GM10266 (cell line): ENCODE data around the gene NDUFB11.

Experiments
- DNase-seq: peaks from one replicate; pipeline ENCODE4 v3.0.0; 2012; ENCODE audit errors: extremely low spot score
- TF ChIP-seq, protein P1 (sequence below): IDR thresholded peaks from 2 replicates; pipeline ENCODE4 v1.5.1; 2012; ENCODE audit warnings: mild to moderate bottlenecking, low read depth; ENCODE audit not compliant: control insufficient read depth, insufficient read depth; ENCODE audit errors: missing control alignments

The NDUFB11 gene

DNA sequence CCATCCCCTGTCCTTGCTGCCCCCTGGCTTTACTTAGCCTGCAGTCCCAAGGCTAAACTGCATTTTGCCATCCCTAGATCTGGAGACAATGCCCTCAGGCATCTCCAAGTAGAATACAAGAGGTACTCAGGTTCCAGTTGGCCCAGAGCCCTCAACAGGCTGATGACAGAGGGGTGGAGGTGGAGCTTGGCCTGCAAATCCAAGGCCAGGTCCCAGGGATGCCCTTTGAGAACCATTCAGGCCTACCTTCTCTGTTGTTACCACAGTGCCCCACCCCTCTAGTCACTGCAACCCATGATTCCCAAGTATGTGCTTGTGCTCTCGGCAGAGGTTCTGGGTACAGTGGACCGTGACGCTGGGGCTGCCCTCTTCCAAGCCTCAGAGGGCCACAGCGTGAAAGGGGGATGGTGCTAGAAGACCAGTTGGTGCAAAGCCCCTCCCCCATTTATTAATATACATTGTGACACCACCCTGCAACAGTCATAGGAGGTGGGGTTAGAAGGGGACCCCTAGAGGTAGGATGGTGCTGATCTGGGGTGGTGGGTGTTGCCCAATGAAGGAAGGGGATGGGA, 42.7 kb upstream of the NDUFB11 start:
- TF ChIP-seq, protein P1, sequence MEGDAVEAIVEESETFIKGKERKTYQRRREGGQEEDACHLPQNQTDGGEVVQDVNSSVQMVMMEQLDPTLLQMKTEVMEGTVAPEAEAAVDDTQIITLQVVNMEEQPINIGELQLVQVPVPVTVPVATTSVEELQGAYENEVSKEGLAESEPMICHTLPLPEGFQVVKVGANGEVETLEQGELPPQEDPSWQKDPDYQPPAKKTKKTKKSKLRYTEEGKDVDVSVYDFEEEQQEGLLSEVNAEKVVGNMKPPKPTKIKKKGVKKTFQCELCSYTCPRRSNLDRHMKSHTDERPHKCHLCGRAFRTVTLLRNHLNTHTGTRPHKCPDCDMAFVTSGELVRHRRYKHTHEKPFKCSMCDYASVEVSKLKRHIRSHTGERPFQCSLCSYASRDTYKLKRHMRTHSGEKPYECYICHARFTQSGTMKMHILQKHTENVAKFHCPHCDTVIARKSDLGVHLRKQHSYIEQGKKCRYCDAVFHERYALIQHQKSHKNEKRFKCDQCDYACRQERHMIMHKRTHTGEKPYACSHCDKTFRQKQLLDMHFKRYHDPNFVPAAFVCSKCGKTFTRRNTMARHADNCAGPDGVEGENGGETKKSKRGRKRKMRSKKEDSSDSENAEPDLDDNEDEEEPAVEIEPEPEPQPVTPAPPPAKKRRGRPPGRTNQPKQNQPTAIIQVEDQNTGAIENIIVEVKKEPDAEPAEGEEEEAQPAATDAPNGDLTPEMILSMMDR = no peak
- DNase-seq = no peak

DNA sequence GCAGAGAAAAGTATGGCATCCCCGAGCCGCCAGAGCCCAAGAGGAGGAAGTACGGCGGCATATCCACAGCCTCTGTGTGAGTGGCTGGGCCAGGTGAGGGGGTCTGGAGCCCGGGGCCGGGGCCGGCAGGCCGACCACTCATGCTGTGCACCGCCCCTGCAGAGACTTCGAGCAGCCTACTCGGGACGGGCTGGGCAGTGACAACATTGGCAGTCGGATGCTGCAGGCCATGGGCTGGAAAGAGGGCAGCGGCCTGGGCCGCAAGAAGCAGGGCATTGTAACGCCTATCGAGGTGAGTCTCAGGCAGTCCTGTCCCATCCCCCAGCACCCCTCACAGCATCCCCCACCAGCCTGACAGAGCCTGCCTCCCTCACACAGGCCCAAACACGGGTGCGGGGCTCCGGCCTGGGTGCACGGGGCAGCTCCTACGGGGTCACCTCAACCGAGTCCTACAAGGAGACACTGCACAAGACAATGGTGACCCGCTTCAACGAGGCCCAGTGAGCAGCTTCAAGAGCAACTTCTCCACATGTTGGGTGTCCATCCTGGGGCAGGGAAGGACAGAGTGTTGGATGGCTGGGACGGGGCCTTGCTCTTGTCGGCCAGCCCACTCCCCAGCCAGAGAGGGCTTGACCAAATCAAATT, 41.7 kb upstream of the NDUFB11 start:
- TF ChIP-seq, protein P1 = no peak
- DNase-seq = no peak

DNA sequence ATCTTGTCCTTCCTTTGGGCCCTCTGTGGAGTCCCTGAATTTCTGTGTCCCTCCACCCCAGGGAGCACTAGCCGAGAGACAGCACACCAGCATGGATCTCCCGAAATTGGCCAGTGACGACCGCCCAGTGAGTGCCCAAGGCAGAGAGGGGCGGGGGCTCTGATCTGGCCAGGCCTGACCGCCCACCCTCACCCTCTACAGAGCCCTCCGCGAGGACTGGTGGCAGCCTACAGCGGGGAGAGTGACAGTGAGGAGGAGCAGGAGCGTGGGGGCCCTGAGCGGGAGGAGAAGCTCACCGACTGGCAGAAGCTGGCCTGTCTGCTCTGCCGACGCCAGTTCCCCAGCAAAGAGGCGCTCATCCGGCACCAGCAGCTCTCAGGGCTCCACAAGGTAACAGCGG, 40.7 kb upstream of the NDUFB11 start:
- TF ChIP-seq, protein P1 = no peak
- DNase-seq = no peak

DNA sequence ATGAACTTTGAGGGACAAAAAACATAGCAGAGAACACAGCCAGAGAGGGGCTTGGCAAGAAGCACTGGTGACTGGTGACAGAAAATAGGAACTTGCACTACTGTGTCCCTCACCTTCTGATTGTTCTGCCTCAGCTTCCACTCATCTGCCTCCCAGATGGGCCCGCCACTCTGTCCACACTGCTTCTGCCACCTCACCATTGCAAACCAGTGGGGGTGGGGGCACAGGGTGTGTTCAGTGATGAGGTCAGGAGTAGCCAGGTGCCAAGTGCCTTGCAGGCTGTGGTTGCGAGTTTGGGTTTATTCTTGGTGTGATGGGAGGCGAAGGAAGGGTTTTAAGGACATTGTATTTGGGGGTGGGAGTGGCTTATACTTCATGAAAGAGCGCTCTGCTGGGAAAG, 40.0 kb upstream of the NDUFB11 start:
- DNase-seq = no peak
- TF ChIP-seq, protein P1 = no peak

DNA sequence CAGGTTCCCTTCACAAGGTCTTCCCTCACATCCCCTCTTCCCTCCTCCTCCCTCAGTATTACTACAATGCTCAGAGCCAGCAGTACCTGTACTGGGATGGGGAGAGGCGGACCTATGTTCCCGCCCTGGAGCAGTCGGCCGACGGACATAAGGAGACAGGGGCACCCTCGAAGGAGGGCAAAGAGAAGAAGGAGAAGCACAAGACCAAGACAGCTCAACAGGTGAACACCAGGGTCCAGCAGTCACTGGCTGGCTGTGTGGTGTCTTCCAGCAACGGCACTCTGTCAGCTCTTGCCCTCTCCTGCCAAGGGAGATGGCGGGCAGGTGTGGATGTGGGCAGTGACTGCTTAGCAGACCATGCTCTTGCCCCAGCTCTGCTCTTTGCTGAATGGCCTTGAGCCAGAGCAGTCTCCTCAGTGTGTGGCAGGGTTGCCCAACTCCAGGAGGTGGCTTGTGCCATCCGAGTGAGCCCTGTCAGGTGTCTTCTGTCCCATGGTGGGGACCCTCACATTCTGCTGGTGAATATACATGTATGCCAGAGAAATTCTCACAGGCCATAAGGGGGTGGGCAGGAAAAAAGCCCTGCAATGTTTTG, 37.7 kb upstream of the NDUFB11 start:
- DNase-seq = no peak
- TF ChIP-seq, protein P1 = no peak

DNA sequence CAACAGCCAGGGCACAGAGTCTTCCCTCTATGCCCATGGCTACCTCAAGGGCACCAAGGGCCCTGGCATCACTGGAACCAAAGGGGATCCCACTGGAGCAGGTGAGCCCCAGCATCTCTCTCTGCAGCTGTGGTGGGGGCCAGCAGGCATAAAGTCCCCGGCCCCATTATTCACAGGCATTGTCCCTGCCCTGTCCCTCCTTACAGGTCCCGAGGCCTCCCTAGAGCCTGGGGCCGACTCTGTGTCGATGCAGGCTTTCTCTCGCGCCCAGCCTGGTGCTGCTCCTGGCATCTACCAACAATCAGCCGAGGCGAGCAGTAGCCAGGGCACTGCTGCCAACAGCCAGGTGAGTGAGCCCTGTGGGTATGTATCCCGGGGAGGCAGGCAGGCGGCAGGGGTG, 36.8 kb upstream of the NDUFB11 start:
- no peak for DNase-seq
- TF ChIP-seq, protein P1 = no peak

DNA sequence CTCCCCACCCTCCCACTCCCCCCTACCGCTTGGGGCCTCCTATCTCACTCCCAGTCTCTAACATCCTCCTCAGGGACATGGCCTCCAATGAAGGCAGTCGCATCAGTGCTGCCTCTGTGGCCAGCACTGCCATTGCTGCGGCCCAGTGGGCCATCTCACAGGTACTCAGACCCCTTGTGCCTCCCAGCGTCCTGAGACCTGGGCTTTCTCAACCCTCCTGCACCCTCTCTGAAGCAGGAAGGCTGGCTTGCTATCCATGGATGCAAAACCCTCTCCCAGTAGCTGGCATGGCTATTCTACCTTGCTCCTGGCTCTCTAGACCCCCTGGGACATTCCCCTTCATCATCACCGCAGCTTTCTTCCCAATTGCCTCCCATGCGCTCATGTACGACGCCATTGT, 35.8 kb upstream of the NDUFB11 start:
- no peak for DNase-seq
- TF ChIP-seq, protein P1 = no peak
